Measurements from ENCODE around the gene PPIC.
A peak's percentile ranks its signal among the peaks of the same experiment; 100 is the strongest.

The PPIC gene

GRCh38 chr5:123012321-123012720, 24.2 kb downstream of the PPIC start:
- no peak for TF ChIP-seq CTCF (IDR thresholded peaks at IDR 0.05; ENCODE audit: extremely low read depth, missing control alignments)
- DNase-seq (ENCODE audit: low spot score): no peak

GRCh38 chr5:123007754-123008153, 28.8 kb downstream of the PPIC start:
- no peak for DNase-seq (ENCODE audit: low spot score)
- TF ChIP-seq CTCF (IDR thresholded peaks at IDR 0.05; ENCODE audit: extremely low read depth, missing control alignments): no peak

GRCh38 chr5:123007182-123007581, 29.3 kb downstream of the PPIC start:
- no peak for TF ChIP-seq CTCF (IDR thresholded peaks at IDR 0.05; ENCODE audit: extremely low read depth, missing control alignments)
- no peak for DNase-seq (ENCODE audit: low spot score)

GRCh38 chr5:123001808-123002207, 34.7 kb downstream of the PPIC start:
- TF ChIP-seq CTCF (IDR thresholded peaks at IDR 0.05; ENCODE audit: extremely low read depth, missing control alignments): no peak
- no peak for DNase-seq (ENCODE audit: low spot score)

- no peak for DNase-seq (ENCODE audit: low spot score)
- no peak for TF ChIP-seq CTCF (IDR thresholded peaks at IDR 0.05; ENCODE audit: extremely low read depth, missing control alignments)
Observed at GRCh38 chr5:123000731-123001130, 35.8 kb downstream of the PPIC start.

- peak; percentile 69 for DNase-seq (ENCODE audit: low spot score)
- TF ChIP-seq CTCF (IDR thresholded peaks at IDR 0.05; ENCODE audit: extremely low read depth, missing control alignments): peak; percentile 64
Observed at GRCh38 chr5:122999947-123000563, 36.5 kb downstream of the PPIC start.

GRCh38 chr5:122997294-122997693, 39.2 kb downstream of the PPIC start:
- TF ChIP-seq CTCF (IDR thresholded peaks at IDR 0.05; ENCODE audit: extremely low read depth, missing control alignments): no peak
- DNase-seq (ENCODE audit: low spot score): no peak
